Activated CD8-positive, alpha-beta memory T cell treated with anti-CD3 and anti-CD28 coated beads, Interleukin-2, amount 50 U/mL, for 1 hour (primary cell): ENCODE data around the gene SOX10.
"Not testable (repeated sequence)": the region's sequence is repeated elsewhere in the genome, so short reads cannot be mapped to it uniquely, and the experiment has no call there.

Experiments used
- DNase-seq: peaks from one replicate; pipeline ENCODE4 v3.0.0-alpha.2; 2020; ENCODE audit errors: extremely low read depth

Gene SOX10

GRCh38 chr22:37985751-37986281, 1.5 kb upstream of the SOX10 start:
- DNase-seq = no peak

- no peak for DNase-seq
Measured at GRCh38 chr22:37985050-37985585, 763 bp upstream of the SOX10 start.

DNA sequence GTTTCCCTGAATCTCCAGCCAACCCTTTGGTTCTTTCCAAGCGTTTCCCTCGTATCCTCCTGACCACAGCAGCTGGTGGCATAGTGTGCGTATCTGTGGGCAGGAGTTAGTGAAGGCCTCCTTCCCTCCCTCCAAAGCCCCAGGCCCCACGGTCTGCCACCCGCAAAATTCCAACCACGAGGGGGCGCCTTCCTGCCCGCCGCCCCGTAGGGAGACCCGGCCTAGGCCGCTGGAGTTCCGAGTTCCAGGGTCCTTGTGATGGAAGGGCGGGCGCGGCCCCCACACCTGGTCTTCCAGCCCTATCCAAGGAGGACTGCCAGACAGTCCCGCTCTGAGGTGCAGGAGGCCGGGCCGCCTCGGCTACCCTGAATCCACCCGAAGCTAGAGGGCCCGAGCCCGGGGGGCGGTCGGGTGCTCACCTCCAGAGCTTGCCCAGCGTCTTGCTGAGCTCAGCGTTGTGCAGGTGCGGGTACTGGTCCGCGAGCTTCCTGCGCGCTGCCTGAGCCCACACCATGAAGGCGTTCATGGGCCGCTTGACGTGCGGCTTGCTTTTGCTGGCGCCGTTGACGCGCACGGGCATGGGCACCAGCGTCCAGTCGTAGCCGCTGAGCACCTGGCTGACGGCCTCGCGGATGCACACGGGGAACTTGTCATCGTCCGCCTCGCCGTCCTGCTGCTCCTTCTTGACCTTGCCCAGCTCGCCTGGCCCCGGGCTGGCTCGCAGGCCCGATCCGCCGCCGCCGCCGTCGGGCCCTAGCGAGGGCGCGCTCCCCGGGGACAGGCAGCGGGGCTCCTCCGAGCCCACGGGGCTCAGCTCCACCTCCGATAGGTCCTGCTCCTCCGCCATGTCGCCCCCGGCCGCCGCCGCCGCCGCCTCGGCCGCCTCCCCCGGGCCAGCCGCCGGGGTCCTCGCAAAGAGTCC, 1.2 kb downstream of the SOX10 start:
- no peak for DNase-seq

GRCh38 chr22:37982151-37982785, 2.1 kb downstream of the SOX10 start:
- no peak for DNase-seq

DNA sequence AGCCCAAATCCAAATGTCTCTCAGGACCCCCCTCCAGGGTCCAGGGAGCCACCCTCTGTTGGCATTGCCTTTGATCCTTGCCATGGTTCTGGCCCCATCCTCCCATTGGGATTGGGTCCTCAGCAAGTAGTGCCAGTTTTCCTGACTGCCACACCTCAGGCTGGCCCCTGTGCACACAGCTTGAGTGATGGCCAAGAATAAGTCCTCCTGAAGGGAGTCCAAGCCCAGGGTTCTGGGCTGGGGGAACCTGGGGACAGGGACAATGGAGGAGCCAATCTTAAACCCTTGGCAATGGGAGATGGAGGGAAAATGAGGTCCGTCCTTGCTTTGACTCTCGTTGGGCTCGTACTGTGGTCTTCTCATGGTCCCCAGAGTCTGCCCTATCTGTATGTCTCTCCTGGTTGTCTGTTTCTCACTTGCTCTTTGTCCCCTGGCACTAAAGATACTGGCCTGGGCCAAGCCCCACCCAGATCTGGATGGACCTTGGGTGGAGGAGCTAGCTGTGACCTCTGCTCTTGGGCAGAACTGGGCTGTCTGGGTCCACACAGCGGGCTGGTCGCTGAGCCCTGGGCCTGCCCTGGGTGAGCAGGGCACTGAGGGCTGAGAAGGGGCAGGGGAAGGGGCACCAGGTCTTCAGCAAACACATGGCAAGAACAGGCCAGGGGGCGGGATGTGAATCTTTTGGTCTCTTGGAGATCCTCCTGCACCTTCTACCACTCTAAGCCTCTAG, 2.9 kb downstream of the SOX10 start:
- no peak for DNase-seq

- DNase-seq = no peak
Measured at GRCh38 chr22:37979782-37980181, 4.6 kb downstream of the SOX10 start.

- no peak for DNase-seq
Measured at GRCh38 chr22:37976547-37976946, 7.8 kb downstream of the SOX10 start.

GRCh38 chr22:37976022-37976421, 8.3 kb downstream of the SOX10 start:
- not testable (repeated sequence) for DNase-seq

DNA sequence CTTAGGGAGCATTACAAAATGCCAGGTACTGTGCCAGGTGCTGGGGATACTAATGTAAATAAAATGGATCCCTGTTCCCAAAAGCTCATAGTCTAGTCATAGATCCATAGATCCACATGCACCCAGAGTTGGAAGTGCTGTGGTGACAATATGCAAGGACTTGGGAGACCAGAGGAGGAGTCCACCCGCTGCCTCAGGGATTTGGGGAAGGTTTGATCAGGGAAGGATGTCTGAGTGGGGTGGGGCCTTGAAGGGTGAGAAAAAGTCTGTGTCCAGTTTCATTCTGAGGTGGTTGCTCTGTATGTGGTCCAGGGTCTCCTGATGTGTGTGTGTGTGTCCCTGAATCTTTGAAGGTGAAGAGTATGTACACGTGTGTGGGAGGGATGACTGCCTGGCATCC, 9.2 kb downstream of the SOX10 start:
- no peak for DNase-seq

- no peak for DNase-seq
Measured at GRCh38 chr22:37973271-37974170, 10.8 kb downstream of the SOX10 start.

DNA sequence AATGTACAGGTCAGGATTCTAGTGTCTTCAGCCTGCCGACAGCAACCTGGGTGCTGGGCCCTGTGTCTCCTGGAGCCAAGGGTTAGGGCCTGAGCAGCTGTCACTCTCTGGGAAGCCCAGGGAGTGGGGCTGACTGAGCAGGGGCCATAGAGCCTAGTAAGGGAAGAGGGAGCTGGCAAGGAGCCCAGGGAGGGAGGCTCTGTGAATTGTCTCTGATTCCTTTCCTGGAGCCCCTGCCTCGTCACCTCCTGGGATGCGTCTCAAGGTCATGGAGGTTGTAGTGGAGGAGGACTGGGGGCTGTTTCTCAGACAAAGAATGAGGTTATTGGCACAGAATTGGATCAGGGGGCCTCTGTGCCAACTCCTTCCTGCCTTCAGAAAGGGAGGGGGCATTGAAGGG, 11.8 kb downstream of the SOX10 start:
- no peak for DNase-seq

GRCh38 chr22:37971475-37972434, 12.6 kb downstream of the SOX10 start:
- no peak for DNase-seq

GRCh38 chr22:37970864-37971263, 13.5 kb downstream of the SOX10 start:
- no peak for DNase-seq

GRCh38 chr22:37968452-37969251, 15.7 kb downstream of the SOX10 start:
- DNase-seq = no peak

GRCh38 chr22:37967637-37968451, 16.5 kb downstream of the SOX10 start:
- DNase-seq = no peak

GRCh38 chr22:37967147-37967546, 17.2 kb downstream of the SOX10 start:
- DNase-seq = no peak

DNA sequence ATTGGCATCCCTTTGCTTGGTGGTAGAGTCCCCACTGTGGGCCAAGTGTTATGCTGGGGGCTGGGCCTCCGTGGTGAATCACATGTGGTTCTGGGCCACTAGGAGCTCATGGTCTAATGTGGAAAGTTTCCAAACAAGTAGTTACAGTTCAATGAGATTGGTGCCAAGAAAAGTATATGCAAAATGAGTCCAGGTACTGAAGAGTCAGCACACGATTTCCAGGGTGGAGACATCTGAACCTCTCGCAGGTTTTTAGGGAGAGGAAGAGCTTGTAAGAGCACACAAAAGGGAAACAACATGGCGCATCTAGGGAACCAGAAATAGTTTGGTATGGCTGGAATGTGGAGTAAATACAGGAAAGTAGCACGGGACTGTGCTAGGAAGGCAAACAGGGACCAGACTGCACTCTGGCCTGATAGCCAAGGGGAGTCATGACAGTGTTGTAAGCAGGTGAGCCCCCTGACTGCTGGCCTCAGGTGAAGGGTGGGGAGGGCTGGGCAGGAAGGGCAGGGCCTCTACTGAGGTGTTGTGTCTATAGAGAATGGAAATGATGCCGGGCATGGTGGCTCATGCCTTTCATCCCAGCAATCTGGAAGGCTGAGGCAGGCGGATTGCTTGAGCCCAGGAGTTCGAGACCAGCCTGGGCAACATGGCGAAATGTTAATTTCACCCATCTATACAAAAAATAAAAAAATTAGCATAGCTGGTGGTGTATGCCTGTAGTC, 18.3 kb downstream of the SOX10 start:
- DNase-seq = no peak
